Stimulated activated CD4-positive, alpha-beta T cell treated with anti-CD3 and anti-CD28 coated beads, Interleukin-1b, Interleukin-23, amount 100 ng/mL, for 4 hours (primary cell): ENCODE data around the gene KRT79.

Experiments used
- DNase-seq, 2 donors: peaks; one replicate each; pipeline ENCODE4 v3.0.0-alpha.2; 2020; ENCODE audit warnings: low read depth in 2 of 2

The KRT79 gene

DNA sequence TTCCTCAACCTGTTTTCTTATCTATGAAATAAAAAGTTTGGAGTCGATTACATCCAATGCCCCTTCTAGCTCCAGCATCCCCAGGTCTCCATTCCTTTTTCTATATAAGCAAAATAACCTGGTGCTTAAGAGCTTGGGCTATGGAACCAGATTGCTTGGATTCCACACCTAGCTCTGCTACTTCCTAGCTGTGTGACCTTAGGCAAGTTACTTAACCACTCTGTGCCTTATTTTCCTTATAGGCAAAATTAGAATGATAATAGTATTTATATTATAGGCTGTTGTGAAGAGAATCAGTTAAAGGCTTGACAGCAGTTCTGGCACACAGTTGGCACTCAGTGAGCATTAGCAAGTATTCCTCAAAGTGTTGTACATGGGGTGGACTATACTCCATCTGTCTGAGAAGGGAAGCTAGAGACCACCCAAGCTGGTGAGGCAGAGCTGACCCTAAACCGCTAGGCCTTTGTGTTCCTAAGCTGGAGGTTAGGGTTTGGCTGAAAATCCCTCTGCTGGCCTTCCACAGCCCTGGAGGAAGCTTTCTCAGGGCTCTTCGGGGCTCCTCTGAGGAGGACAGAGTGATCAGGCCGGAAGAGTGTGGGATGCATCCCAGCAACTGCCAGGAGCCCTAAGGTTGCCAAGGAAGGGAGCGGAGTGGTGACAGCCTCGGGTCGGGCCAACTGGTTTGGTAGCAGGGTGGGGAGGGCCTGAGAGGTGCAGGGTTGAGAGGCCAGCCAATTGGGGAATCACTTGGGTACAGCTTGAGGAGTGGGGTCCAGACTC is 14.2 kb downstream of the KRT79 start:
- no peak for DNase-seq

DNA sequence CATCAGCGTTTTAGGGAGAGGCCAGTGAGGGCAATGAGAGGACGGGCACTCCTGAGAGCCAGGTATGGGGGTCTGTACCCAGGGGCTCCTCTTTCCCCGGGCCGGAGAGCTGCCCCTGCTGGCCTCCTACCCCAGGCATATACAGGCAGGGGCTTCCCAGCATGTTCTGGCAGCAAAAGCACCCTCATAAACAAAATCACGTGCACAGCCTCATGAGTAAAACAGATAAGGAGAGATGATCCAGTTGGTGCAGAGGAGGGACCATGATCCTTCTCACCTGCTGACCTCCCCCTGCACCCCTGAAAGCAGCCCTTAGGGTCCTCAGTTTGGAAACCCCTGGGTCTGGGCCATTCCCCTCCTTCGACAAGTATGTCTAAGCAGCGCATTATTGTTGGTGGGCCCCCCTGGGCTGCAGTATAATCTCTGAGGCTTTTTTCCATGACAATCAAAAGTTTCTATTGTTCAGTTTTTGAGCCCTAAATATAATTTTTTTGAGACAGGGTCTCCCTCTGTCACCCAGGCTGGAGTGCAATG is 15.2 kb downstream of the KRT79 start:
- no peak for DNase-seq

DNA sequence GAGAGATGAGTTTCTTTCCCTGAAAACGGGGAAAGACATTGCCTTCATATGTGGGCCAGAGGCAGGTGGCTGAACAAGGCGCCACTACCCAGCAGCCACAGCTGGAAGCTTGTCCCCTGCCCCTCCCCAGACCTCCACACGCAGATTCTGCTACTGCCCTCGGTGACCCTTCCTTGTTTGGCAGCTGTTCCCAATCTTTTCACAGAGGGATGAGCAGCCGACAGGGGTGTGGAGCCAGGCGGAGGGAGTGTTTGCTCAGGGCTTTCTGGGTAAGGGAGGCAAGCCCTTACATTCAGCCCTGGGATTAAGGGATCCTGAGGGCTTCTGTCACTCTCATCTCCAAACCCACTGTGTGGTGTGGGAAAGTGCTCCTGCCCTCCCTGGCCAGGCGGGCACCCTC is 15.7 kb downstream of the KRT79 start:
- no peak for DNase-seq

DNA sequence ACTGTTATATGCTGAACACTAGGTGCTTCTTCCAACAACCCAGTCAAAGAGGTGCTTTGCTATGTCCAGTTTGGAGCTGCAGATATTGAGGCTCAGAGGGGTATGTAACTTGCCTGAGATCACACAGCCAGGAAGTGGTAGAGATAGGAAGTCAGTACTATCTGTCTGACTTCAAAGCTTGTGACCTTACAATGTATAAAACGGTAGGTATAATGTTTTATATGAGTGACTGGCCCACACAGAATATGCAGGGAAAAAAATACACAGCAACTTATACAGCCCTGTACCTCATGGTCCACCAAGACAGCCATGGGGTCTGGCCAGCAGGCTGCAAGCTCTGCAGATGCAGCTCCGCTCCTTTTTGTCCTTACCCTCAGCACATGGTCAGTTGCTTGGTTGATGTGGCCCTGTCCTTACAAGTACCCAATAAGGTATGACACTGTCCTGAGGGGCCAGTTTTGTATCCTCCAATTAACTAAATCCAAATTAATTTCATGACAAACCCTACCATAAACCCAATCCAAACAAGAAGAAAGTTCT is 16.3 kb downstream of the KRT79 start:
- DNase-seq: no peak

DNA sequence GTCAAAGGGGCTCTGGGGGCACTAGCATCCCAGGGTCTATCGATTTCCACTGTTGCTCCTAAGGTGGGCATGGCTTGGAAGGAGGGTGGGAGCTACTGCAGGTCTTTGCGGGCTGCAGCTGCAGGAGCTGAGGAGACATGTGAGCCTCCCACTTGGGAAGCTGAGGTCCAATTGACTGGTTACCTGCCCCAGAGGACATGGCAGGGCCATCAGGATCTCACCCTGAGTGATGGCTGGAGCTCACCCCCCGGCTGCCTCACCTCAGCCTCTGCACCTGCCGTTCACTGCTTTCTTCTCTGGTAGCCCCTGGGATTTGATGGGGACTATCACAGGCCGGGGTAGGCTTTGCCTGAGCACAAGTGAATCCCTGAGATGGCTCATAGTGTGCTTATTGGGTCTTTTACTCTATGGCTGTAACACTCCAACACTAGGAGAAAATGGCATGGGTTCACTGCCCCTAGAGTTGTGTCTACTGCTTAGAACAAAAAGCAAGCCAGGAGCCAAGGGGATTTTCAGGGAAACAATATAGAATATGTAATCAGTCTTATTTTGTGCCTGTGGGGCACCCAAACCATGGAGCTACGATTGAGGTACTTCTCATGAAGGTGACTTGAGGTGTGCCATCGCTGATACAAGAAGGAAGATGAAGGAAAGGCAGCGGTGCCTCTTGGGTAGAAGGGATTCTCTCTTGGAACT is 17.0 kb downstream of the KRT79 start:
- DNase-seq: no peak

DNA sequence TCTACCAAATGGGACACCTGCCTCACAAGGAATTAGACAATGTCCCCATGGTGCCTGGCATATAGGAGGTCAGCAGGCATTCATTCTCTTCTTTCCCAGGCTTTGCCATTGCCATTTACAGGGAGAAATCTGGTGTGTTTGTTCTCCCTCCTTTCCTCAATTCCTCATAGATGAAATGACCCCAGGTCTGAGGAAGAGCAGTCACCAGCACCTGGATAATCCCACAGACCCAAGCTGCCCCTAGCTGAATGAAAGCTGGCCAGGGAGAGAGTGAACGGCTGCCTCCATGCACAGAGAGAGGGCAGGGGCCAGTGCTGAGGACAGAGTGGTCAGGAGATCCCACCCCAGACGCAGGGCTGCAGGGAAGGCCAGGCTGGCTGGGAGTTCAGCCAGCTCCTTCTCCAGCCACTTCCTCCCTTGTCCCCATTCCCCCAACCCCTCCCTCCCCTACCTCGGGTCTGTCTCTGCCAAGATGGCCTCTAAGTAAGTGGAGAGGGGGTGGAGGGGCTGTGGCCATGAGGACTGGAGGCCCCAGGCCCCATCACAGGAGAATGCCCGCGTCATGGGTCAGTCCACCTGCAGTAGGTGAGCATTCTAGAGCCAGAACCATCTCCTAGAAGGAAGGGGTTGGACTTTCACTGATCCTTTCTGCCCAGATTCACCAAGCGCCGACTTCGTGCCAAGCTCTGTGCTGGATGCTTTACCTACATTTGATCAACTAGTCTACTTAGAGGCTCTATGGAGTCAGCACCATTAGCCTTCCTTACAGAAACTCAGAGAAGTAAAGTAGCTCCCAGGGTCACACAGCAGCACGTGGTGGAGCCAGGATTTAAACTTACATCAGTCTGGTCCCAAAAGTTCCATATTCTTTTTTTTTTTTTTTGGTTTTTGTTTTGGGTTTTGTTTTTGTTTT is 18.2 kb downstream of the KRT79 start:
- DNase-seq: no peak

DNA sequence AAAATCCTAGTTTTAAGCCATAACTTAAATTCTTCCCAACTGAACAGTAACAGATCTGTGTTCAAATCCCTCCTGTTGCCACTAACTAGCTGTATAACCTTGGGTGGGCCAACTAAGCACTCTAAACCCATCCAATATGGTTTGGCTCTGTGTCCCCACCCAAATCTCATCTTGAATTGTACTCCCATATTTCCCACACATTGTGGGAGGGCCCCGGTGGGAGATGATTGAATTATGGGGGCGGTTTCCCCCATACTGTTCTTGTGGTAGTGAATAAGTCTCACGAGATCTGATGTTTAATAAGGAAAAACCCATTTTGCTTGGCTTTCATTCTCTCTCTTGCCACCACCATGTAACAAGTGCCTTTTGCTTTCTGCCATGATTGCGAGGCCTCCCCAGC is 18.9 kb downstream of the KRT79 start:
- no peak for DNase-seq

DNA sequence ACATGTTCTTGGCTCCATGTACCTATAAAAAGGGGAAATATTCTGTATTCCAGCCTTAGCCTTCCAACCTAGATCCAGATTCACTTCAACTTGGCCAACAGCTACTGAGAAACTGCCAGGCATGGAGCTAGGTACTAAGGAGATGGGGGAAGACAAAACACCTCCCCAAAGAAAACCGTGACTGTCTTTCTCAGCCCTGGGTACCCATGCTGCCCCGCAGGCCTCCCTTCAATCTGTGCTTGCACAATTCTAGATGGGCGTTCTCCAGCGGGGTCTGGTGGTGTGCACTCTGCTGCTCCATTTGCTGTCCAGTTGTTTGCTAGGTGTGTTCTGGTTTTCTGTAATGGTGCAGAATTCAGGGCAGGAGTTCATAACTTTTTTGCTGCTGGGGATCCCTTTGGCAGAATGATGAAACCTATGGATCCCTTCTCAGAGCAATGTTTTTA is 19.4 kb downstream of the KRT79 start:
- DNase-seq: no peak

DNA sequence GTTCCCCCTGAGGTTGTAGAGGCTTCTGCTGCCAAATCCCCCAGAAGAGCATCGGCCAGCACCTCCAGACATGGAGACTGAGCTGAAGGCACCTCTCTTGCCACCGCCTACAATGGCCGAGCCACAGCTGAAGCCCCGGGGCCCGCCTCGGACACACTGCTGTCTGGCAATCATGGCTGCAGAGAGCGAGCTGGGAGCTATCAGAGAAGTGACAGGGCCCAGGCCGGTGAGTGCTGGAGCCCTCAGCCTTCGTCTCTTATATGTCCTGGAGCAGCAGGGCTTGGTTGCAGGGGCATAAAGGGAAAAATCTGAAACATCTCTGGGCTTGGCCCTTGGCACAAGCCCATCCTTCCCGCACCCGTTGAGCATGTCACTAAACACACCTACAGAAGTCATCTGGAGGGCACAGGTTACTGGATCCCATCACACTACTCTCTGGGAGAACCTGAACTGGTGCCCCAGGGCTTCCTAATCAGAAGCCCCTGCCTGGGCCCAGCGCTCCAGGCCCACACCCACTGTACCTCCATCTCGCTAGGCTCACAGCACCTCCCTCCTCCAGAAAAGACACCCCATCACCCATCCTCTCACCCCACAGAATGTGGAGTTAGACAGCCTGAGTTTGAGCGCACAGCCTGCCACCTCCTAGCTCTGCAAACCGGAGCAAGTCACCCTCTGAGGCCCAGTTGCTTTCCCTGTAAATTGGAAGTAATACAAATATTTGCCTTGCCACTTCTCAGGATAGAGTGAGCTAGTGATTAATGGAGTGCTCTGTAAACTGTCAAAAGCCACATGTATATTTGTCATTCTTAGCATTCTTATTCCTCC is 20.0 kb downstream of the KRT79 start, which contains the start of gene KRT4:
Gene KRT4, minus strand, starts transcription at position 232 of the 825 bp plus-strand sequence. Its CDS starts 58 bp downstream, at position 174.
- DNase-seq: no peak

DNA sequence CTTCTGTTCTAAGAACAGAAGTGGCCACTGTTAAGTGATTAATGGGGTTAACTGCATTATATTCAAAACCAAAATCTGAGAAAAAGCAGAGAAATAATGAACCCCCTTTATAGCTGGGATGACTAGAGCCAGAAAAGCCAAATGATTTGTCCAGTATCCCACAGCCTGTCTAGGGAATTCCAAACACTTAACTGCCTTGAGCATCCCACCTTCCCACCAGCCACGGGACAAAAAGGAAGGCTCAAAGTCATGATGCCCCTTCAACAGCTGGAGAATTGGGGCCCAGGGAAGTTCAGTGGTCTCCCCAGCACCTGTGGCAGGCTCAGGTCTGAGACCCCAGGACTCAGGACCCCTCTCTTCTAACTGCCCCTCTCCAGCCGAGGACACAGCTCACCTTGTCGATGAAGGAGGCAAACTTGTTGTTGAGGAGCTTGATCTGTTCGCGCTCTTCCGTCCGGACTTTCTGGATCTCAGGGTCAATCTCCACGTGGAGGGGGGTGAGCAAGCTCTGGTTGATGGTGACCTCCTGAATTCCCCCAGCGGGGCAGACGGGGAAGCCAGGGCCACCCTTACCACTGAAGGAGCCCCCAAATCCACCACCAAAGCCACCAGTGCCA is 20.8 kb downstream of the KRT79 start:
- DNase-seq: no peak

DNA sequence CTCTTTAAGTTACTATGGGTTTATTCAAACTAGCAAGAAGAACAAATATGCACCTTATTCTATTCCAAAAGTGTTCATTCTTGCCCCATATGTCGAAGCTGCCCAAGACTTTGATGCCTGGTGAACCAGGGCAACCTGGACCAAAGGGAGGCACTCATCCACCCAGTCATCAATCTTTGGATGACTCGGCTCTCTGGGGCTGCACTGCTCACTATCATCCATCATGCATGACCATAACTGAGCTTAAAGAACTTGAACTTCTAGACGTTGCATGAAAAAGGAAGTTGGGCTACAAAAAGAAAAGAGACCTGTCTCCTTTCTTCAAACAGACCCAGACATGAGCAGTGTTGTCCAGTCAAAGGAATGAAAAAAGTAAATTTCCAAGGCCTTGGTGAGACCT is 21.4 kb downstream of the KRT79 start:
- no peak for DNase-seq

DNA sequence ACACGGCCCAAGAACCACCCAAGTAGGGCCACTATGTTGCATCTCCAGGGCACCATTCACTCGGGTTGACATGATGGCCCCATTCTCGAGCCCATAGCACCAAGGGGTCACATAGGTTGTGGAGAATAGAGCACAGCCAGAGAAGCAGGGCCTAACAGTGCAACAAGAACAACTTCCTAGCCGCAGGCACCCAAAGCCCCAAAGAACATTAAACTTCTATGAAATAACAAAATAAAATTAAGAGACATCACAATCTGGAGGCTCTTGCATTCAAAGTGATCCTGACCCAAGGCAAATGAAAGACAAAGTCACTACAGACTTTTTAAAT is 22.1 kb downstream of the KRT79 start:
- no peak for DNase-seq

DNA sequence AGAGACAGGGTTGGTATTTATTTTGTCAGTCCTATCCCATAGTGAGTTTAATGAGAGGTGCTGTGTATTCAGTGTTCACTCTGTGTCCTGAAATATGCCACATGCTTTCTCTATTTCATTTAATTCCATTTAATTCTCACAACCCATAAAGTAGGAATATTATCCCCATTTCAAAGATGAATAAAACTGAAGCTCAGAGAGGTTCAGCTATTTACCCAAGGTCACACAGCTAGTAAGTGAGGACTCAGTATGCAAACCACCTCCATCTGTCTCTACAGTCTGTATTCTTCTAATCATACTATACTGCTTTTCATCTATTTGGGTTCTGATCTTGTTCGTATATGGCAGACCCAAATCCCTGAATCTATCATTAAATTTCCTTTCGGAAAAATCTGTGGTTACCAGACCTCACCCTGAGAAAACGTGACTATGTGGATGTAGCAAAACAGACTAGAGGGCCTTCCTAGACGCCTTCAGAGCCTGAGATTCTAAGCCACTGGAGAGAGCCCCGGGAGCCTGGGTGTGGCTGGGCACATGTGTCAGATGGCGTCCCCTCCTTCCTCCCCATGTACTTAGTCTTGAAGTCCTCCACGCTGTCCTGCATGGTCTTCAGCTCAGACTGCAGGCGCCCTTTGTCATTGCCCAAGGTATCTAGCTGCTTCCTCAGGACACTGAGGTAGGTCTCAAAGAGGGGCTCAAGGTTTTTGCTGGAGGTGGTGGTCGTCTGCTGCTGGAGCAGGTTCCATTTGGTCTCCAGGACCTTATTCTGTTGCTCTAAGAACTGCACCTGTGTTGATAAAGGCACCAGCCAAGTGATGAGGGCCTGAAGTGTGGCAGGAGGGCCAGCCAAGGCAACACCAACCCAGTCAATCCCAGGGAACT is 22.7 kb downstream of the KRT79 start:
- no peak for DNase-seq

DNA sequence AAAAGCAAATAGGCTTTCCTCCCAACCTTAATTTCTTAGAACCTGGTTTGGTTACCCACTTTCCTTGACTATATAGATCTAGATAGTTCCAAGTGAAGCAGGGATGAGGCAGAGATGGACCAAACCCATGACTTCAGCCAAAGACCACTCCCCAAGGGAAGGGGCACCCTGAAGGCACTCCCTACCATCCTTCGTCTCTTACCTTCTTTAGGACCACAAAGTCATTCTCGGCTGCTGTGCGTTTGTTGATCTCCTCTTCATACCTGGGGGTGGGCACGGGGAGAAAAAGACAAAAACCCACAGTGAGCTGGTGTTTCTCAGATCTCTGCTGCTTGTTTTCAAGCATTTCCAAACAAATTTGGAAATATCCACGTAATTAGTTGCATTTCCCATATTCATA is 23.6 kb downstream of the KRT79 start:
- no peak for DNase-seq

DNA sequence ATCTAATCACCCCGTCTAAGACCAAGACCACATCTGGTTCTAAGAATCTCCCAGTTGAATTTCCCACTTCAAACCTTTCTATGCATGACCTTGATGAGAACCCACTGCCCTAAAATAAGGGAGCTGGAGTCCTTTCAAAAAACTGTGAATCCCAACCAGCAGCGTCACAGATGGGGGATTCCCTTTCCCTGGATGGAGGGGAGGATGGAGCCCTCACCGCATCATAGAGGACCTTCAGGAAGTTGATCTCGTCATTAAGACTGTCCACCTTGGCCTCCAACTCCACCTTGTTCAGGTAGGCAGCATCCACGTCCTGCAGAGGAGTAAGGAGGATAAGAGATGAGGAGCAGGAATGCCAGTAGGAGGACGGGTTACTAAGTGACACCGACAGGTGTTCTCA is 24.9 kb downstream of the KRT79 start:
- DNase-seq: no peak

DNA sequence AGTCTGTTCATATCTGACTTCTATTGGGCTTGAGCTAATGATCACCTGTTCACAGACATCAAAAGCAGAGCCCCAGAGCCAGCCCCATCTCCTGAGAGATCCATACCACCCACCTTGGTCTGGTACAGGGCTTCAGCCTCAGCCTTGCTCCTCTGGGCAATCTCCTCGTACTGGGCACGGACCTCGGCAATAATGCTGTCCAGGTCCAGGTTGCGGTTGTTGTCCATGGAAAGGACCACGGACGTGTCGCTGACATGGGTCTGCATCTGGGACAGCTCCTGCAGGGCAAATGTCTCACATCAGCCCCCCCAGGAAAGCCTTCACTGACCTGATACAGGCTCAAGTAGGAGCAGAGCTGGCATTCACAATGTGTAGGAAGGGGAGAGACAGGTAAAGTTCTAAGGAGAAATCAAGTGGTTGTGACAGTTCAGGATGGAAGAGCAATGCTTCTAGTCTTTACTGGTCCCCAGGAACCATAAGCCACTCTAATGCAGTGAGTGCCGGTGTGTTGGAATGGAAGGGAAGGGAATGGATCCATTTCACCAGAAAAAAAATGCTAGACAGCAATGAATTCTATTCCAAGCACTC is 25.4 kb downstream of the KRT79 start:
- DNase-seq: no peak

DNA sequence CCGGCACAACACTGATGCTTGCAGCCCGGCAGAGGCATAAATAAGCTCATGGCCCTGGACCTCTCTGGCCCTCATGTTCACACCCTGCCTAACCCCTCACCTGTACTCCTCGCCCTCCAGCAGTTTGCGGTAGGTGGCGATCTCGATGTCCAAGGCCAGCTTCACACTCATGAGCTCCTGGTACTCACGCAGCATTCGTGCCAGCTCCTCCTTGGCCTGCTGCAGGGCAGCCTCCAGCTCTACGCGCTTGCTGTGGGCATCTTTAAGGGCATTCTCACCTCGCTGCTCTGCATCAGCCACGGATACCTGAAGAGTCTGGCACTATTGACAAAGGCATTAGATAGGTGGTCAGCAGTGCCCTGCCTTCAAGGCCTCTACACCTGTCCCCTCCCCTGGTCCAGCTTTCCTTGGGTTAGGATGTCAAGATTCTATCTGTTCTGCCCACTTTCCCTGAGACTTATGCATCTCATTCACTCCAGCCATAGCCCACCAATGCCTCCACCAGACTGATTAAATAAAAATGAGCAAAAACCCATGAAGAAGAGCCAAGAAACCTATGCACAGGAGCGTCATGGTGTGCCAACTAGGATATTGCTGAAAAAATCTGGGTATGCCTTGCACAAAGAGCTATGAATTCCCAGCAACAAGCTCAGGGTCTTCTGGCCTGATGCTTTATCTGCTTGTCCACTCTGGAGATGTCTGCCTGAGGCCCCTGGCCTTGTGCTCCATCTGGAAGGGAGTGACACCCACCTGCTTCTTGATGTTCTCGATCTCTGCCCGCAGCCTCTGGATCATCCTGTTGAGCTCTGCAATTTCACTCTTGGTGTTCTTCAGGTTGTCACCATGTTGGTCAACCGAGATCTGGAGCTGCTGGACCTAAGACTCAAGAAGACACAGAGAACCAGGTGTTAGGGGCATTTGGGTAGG is 26.3 kb downstream of the KRT79 start:
- no peak for DNase-seq
